ENCODE measurements around the gene AGAP3. TPM values are rescaled to one million over a fixed set of nuclear protein-coding genes. Genes with fewer than 3 reads are reported as not detected.
A peak's percentile ranks its signal among the peaks of the same experiment; 100 is the strongest.

Gene AGAP3
- total and polyA plus RNA-seq, 7 experiments from 2014 or later: 6.0 to 70.6 (median 36.4) TPM

DNA sequence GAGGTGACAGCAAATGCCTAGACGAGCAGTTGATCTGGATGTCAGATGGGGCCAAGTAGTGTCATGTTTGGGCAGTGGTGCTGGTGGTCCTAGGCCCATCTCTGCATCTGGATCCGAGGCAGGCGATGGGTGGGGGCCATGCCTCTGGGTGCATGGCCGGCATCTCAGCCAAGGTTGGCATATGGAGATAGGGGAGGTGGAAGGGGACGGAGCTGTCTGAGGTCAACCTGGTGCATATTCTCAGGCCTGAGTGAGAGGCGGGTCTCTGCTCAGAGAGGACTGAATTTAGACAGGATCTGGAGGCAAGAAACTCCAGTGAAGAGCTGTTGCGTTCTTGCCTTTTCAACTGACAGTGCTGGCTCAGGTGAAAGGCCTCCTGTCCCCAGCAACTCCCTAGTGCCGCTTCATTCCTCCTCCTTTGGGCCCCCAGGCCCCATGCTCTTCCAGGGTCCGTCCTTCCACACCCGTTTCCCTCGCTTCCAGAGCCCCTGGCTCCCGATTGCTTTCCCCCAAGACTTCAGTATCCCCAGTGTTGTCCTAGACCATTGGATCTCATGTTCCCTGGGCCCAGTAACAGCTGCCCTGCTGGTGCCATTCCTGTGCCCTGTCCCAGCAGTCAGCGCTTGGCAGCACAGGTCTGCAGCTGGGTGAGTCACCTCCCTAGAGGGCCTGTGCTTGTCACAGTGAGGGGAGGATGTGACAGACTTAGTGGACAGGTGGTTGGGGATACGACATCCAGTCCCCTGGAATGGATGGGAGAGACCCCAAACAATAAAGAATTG, 48.7 kb downstream of the AGAP3 start:
- no peaks in the 10 kb centered on the region for H3K9me3 Mint-ChIP-seq
- CTCF ChIA-PET: no interaction called here
- peak overlapping the region in 1 of 9 donors; percentile 80 for H3K27ac Mint-ChIP-seq
- H3K27me3 Mint-ChIP-seq: no peaks in the 10 kb centered on the region
- POLR2A ChIA-PET: no interaction called here
- no peak for DNase-seq
- intact Hi-C loops (cut with micrococcal nuclease): no loop called here
- no peaks in the 10 kb centered on the region for H3K27me3 ChIP-seq (ENCODE audit: control insufficient read depth in 2 of 2, insufficient read depth in 2 of 2, low read length in 2 of 2)
- peaks cover 0 to 44% (median 0%) of the 10 kb centered on the region in 3 experiments for H3K36me3 ChIP-seq (ENCODE audit: control insufficient read depth in 2 of 3, insufficient read depth in 3 of 3, low read length in 3 of 3)
- ATAC-seq: no peak
- no peak overlapping the region for H3K4me3 ChIP-seq (ENCODE audit: low read length)
- H3K27ac ChIP-seq (ENCODE audit: low read depth, low read length): no peak overlapping the region
- H3K4me1 ChIP-seq (ENCODE audit: control insufficient read depth in 2 of 2, insufficient read depth in 2 of 2, low read length in 2 of 2): no peaks in the 10 kb centered on the region
- no peaks in the 10 kb centered on the region for H3K9me3 ChIP-seq (ENCODE audit: control insufficient read depth in 2 of 3, low read length in 3 of 3)
- no peak overlapping the region for H3K4me3 Mint-ChIP-seq
- no peaks in the 10 kb centered on the region for H3K4me1 Mint-ChIP-seq
- peaks cover 0 to 32% (median 0%) of the 10 kb centered on the region in 5 donors for H3K36me3 Mint-ChIP-seq

DNA sequence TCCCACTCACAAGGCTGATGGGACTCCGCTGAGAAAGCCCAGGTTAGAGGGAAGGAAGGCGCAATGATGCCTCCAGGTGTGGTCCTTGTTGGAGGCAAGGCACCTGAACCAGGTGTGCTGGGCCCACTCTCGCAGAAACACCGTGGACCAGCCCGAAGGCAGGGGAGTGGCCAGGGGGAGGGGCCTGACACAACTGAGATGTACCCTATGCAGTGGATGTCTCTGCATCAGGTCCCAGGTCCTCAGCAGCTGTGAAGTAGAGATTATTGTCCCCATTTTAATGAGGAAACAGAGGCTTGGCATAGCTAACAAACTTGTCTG, 49.2 kb downstream of the AGAP3 start:
- H3K27me3 Mint-ChIP-seq: no peaks in the 10 kb centered on the region
- ATAC-seq: no peak
- Histone ChIP-seq H3K9me3 (ENCODE audit: control insufficient read depth in 2 of 3, low read length in 3 of 3) (no peaks in the 10 kb centered on the region), H3K27me3 (ENCODE audit: control insufficient read depth in 2 of 2, insufficient read depth in 2 of 2, low read length in 2 of 2) (no peaks in the 10 kb centered on the region), H3K4me3 (ENCODE audit: low read length) (no peak overlapping the region), H3K4me1 (ENCODE audit: control insufficient read depth in 2 of 2, insufficient read depth in 2 of 2, low read length in 2 of 2) (no peaks in the 10 kb centered on the region), H3K36me3 (ENCODE audit: control insufficient read depth in 2 of 3, insufficient read depth in 3 of 3, low read length in 3 of 3) (peaks cover 0 to 39% (median 0%) of the 10 kb centered on the region in 3 experiments), H3K27ac (ENCODE audit: low read depth, low read length) (no peak overlapping the region)
- H3K36me3 Mint-ChIP-seq: peaks cover 0 to 28% (median 2%) of the 10 kb centered on the region in 5 donors
- intact Hi-C loops (cut with micrococcal nuclease): no loop called here
- no peak overlapping the region for H3K4me3 Mint-ChIP-seq
- no peak for DNase-seq
- H3K9me3 Mint-ChIP-seq: no peaks in the 10 kb centered on the region
- ChIA-PET CTCF (no interaction called here), POLR2A (no interaction called here)
- H3K27ac Mint-ChIP-seq: peak overlapping the region in 1 of 9 donors; percentile 80
- H3K4me1 Mint-ChIP-seq: no peaks in the 10 kb centered on the region

- intact Hi-C loops (cut with micrococcal nuclease): no loop called here
- Histone ChIP-seq H3K4me1 (ENCODE audit: control insufficient read depth in 2 of 2, insufficient read depth in 2 of 2, low read length in 2 of 2) (no peaks in the 10 kb centered on the region), H3K9me3 (ENCODE audit: control insufficient read depth in 2 of 3, low read length in 3 of 3) (no peaks in the 10 kb centered on the region), H3K4me3 (ENCODE audit: low read length) (no peak overlapping the region), H3K36me3 (ENCODE audit: control insufficient read depth in 2 of 3, insufficient read depth in 3 of 3, low read length in 3 of 3) (peaks cover 0 to 32% (median 0%) of the 10 kb centered on the region in 3 experiments), H3K27ac (ENCODE audit: low read depth, low read length) (no peak overlapping the region), H3K27me3 (ENCODE audit: control insufficient read depth in 2 of 2, insufficient read depth in 2 of 2, low read length in 2 of 2) (no peaks in the 10 kb centered on the region)
- POLR2A ChIA-PET: no interaction called here
- Mint-ChIP-seq H3K9me3 (no peaks in the 10 kb centered on the region), H3K4me3 (no peak overlapping the region), H3K27me3 (no peaks in the 10 kb centered on the region), H3K27ac (no peak overlapping the region), H3K4me1 (no peaks in the 10 kb centered on the region), H3K36me3 (peaks cover 0 to 23% (median 5%) of the 10 kb centered on the region in 5 donors)
- ATAC-seq (no peak), DNase-seq (no peak)
- CTCF ChIA-PET: no interaction called here
These were observed 49.9 kb downstream of the AGAP3 start for GRCh38 chr7:151135866-151136843.

DNA sequence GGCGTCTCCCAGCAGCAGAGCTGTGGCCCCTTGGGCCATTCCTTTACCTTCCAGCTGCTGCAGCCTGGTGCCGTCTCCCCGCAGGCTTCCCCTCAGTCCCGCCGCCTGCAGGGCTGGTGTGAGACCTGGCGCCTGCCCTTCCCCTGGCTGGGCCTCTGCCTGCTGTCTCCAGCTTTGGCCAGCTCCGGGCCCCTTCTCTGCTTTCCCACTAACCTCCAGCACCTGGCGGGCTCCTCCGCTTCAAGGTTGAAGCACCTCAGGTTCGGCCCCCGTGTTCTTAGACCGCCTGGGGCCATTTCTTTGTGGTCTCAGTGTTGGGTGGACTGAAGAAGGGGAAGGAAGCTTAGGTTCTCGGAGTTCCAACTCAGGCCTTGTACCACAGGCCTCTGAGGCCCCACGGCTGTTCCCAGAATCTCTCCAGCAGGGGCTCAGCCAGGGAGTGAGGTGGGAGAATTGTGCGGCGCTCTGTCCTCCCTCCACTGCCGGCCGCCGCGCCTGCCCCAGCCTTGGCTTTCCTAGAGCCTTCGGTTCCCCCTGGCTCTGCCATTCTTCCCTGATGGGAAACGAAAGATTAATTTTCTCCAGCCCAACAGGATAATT, 50.9 kb downstream of the AGAP3 start:
- no peaks in the 10 kb centered on the region for H3K27me3 Mint-ChIP-seq
- ChIA-PET CTCF (no interaction called here), POLR2A (no interaction called here)
- peaks cover 0 to 16% (median 5%) of the 10 kb centered on the region in 5 donors for H3K36me3 Mint-ChIP-seq
- H3K4me1 ChIP-seq (ENCODE audit: control insufficient read depth in 2 of 2, insufficient read depth in 2 of 2, low read length in 2 of 2): no peaks in the 10 kb centered on the region
- H3K4me3 Mint-ChIP-seq: no peak overlapping the region
- H3K4me3 ChIP-seq (ENCODE audit: low read length): no peak overlapping the region
- no peak overlapping the region for H3K27ac ChIP-seq (ENCODE audit: low read depth, low read length)
- no peaks in the 10 kb centered on the region for H3K9me3 ChIP-seq (ENCODE audit: control insufficient read depth in 2 of 3, low read length in 3 of 3)
- H3K9me3 Mint-ChIP-seq: no peaks in the 10 kb centered on the region
- no peaks in the 10 kb centered on the region for H3K27me3 ChIP-seq (ENCODE audit: control insufficient read depth in 2 of 2, insufficient read depth in 2 of 2, low read length in 2 of 2)
- DNase-seq (no peak), ATAC-seq (no peak)
- H3K36me3 ChIP-seq (ENCODE audit: control insufficient read depth in 2 of 3, insufficient read depth in 3 of 3, low read length in 3 of 3): peaks cover 0 to 26% (median 0%) of the 10 kb centered on the region in 3 experiments
- no peak overlapping the region for H3K27ac Mint-ChIP-seq
- H3K4me1 Mint-ChIP-seq: no peaks in the 10 kb centered on the region
- intact Hi-C loops (cut with micrococcal nuclease): no loop called here

GRCh38 chr7:151137791-151138152, 51.5 kb downstream of the AGAP3 start:
- Mint-ChIP-seq H3K9me3 (no peaks in the 10 kb centered on the region), H3K4me1 (no peaks in the 10 kb centered on the region), H3K4me3 (no peak overlapping the region), H3K27ac (no peak overlapping the region), H3K36me3 (peaks cover 0 to 16% (median 5%) of the 10 kb centered on the region in 5 donors), H3K27me3 (no peaks in the 10 kb centered on the region)
- Histone ChIP-seq H3K4me1 (ENCODE audit: control insufficient read depth in 2 of 2, insufficient read depth in 2 of 2, low read length in 2 of 2) (no peaks in the 10 kb centered on the region), H3K27me3 (ENCODE audit: control insufficient read depth in 2 of 2, insufficient read depth in 2 of 2, low read length in 2 of 2) (no peaks in the 10 kb centered on the region), H3K9me3 (ENCODE audit: control insufficient read depth in 2 of 3, low read length in 3 of 3) (no peaks in the 10 kb centered on the region), H3K36me3 (ENCODE audit: control insufficient read depth in 2 of 3, insufficient read depth in 3 of 3, low read length in 3 of 3) (peaks cover 0 to 22% (median 0%) of the 10 kb centered on the region in 3 experiments), H3K4me3 (ENCODE audit: low read length) (no peak overlapping the region), H3K27ac (ENCODE audit: low read depth, low read length) (no peak overlapping the region)
- ChIA-PET POLR2A (no interaction called here), CTCF (no interaction called here)
- DNase-seq (no peak), ATAC-seq (no peak)
- intact Hi-C loops (cut with micrococcal nuclease): no loop called here

DNA sequence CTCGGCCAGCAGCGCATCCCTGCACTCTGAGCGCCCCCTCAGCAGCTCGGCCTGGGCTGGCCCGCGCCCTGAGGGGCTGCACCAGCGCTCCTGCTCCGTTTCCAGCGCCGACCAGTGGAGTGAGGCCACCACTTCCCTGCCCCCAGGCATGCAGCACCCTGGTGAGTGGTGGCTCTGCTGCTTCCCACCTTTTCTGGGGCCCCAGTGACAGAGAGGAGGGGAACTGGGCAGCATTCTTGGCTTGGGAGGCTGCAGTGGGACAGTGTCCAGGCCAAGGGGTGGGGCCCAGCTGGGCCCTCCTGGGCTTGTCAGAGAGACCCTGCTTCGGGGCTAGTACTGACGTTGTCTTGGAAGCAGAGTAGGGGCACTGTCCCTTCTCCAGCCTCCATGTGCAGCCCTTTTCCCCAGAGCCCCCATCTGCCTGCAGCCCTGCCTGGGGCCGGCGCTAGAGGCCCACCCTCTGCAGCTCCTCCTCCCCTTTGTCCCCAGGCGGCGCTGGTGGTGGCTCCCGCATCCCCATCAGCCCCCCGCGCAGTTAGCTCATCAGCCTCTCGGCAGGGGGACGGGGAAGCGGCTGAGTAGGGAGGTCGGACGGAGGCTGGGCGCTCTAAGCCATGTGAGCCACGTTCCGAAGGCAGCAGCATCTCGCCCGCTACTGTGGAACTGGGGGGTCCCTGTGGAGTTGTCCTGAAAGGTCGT, 52.0 kb downstream of the AGAP3 start:
- DNase-seq (no peak), ATAC-seq (no peak)
- H3K27ac Mint-ChIP-seq: no peak overlapping the region
- Histone ChIP-seq H3K27ac (ENCODE audit: low read depth, low read length) (no peak overlapping the region), H3K4me1 (ENCODE audit: control insufficient read depth in 2 of 2, insufficient read depth in 2 of 2, low read length in 2 of 2) (no peaks in the 10 kb centered on the region), H3K36me3 (ENCODE audit: control insufficient read depth in 2 of 3, insufficient read depth in 3 of 3, low read length in 3 of 3) (peaks cover 0 to 22% (median 0%) of the 10 kb centered on the region in 3 experiments), H3K27me3 (ENCODE audit: control insufficient read depth in 2 of 2, insufficient read depth in 2 of 2, low read length in 2 of 2) (no peaks in the 10 kb centered on the region), H3K4me3 (ENCODE audit: low read length) (no peak overlapping the region), H3K9me3 (ENCODE audit: control insufficient read depth in 2 of 3, low read length in 3 of 3) (no peaks in the 10 kb centered on the region)
- H3K27me3 Mint-ChIP-seq: no peaks in the 10 kb centered on the region
- CTCF ChIA-PET: no interaction called here
- H3K36me3 Mint-ChIP-seq: peaks cover 0 to 19% (median 5%) of the 10 kb centered on the region in 5 donors
- intact Hi-C loops (cut with micrococcal nuclease): no loop called here
- POLR2A ChIA-PET: no interaction called here
- no peak overlapping the region for H3K4me3 Mint-ChIP-seq
- H3K4me1 Mint-ChIP-seq: no peaks in the 10 kb centered on the region
- H3K9me3 Mint-ChIP-seq: no peaks in the 10 kb centered on the region
